ENCODE data around the gene CHTOP.

DNA sequence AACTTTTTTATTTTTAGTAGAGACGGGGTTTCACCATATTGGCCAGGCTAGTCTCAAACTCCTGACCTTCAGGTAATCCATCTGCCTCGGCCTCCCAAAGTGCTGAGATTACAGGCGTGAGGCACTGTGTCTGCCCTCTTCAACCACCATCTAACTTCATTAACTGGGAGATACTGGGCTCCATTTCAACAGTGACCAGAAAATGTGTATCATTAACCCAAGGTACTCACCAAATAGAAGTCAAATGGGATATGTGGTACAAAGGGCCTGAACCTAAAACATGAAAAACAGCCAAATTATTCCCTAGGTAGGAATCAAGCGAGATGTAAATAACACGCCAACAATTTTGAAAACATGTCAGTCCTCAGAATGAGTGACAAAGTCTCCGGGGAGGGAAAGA is 35.7 kb downstream of the CHTOP start:
- TF ChIP-seq POLR2A (IDR thresholded peaks at IDR 0.05; ENCODE audit: low read depth, low read length) (no peak), TAF1 (IDR thresholded peaks at IDR 0.05; ENCODE audit: borderline replicate concordance, low read depth, low read length) (no peak)

Data from GM12892 (cell line).